Activated CD4-positive, alpha-beta T cell treated with anti-CD3 and anti-CD28 coated beads, Interleukin-2, Interleukin-4, amounts not matched to agents 100 ng/mL and 50 ng/mL, durations not matched to agents 16 hours and 8 hours (primary cell): Measurements from ENCODE around the gene WDR53.
"Not testable (repeated sequence)": the region's sequence is repeated elsewhere in the genome, so short reads cannot be mapped to it uniquely, and the experiment has no call there.

Source experiments
- DNase-seq: peaks from one replicate; pipeline ENCODE4 v3.0.0-alpha.2; 2020; ENCODE audit warnings: low spot score

The WDR53 gene

GRCh38 chr3:196517162-196517800 is 51.1 kb downstream of the WDR53 start:
- DNase-seq, result no peak

GRCh38 chr3:196514913-196515621 is 53.3 kb downstream of the WDR53 start, which contains the start of gene SMCO1:
TSS of gene SMCO1 (minus strand) at chr3:196515346. CDS start at chr3:196515209, 137 bp downstream.
- DNase-seq, result no peak

GRCh38 chr3:196514350-196514716 is 54.0 kb downstream of the WDR53 start:
- no peak for DNase-seq

- DNase-seq, result no peak
Measured at GRCh38 chr3:196513697-196514349, 54.5 kb downstream of the WDR53 start.

GRCh38 chr3:196511646-196512425 is 56.5 kb downstream of the WDR53 start:
- DNase-seq, result not testable (repeated sequence)

GRCh38 chr3:196511108-196511507 is 57.2 kb downstream of the WDR53 start:
- DNase-seq, result not testable (repeated sequence)

- DNase-seq, result no peak
Measured at GRCh38 chr3:196506687-196507086, 61.7 kb downstream of the WDR53 start.

GRCh38 chr3:196504556-196504955 is 63.8 kb downstream of the WDR53 start:
- DNase-seq, result no peak
